G401 (cell line): ENCODE results near the gene MCF2L. TPM values are rescaled to one million over a fixed set of nuclear protein-coding genes. Genes with fewer than 3 reads are reported as not detected.
A peak's percentile ranks its signal among the peaks of the same experiment; 100 is the strongest.

Experiments used
- DNase-seq: peaks from one replicate; pipeline ENCODE4 v3.0.0-alpha.2; 2015; ENCODE audit warnings: low spot score
- in situ Hi-C: cut with HindIII; loops from 2 replicates; pipeline ENCODE4 v1.10.0; 2016; ENCODE audit warnings: low sequenced_read_pairs, mixed read lengths
- total RNA-seq: library from RNA; depleted of rRNA; stranded (reverse); fragments of >200 nt; shearing (Covaris generic); gene quantifications from 2 replicates; pipeline ENCODE4 v1.2.3, GENCODE V29; 2014

The MCF2L gene
- total RNA-seq, 1 experiment from 2014 or later, result 2.8 TPM

- in situ Hi-C loops, result no loop called here
- DNase-seq, result peak; percentile 57
Observed at GRCh38 chr13:112943309-112944125, 25.5 kb upstream of the MCF2L start.

GRCh38 chr13:112947796-112948195 is 21.2 kb upstream of the MCF2L start:
- peak; percentile 80 for DNase-seq
- in situ Hi-C loops, result no loop called here

- in situ Hi-C loops, result no loop called here
- DNase-seq, result peak; percentile 36
Observed at GRCh38 chr13:112951674-112952371, 17.2 kb upstream of the MCF2L start.

- DNase-seq, result peak; percentile 59
- in situ Hi-C loops, result no loop called here
Observed at GRCh38 chr13:112952759-112953551, 16.1 kb upstream of the MCF2L start.

- in situ Hi-C loops, result no loop called here
Observed at GRCh38 chr13:112953591-112954487, 15.2 kb upstream of the MCF2L start.

GRCh38 chr13:112954488-112955270 is 14.3 kb upstream of the MCF2L start:
- no peak for DNase-seq

More at GRCh38 chr13:112953591-112954487, 15.2 kb upstream of the MCF2L start:
- DNase-seq, result peak; percentile 48

GRCh38 chr13:112955271-112955937 is 13.6 kb upstream of the MCF2L start:
- no peak for DNase-seq
- in situ Hi-C loops, result no loop called here

More at GRCh38 chr13:112954488-112955270, 14.3 kb upstream of the MCF2L start:
- in situ Hi-C loops, result no loop called here

- in situ Hi-C loops, result no loop called here
- no peak for DNase-seq
Observed at GRCh38 chr13:112955956-112956355, 13.1 kb upstream of the MCF2L start.

GRCh38 chr13:112956571-112957294 is 12.3 kb upstream of the MCF2L start:
- in situ Hi-C loops, result no loop called here
- peak; percentile 69 for DNase-seq

GRCh38 chr13:112957295-112957677 is 11.7 kb upstream of the MCF2L start:
- DNase-seq, result no peak
- in situ Hi-C loops, result no loop called here

GRCh38 chr13:112958127-112958989 is 10.7 kb upstream of the MCF2L start:
- in situ Hi-C loops, result no loop called here

GRCh38 chr13:112959206-112959605 is 9.8 kb upstream of the MCF2L start:
- in situ Hi-C loops, result no loop called here
- DNase-seq, result peak; percentile 76

More at GRCh38 chr13:112958127-112958989, 10.7 kb upstream of the MCF2L start:
- peak; percentile 55 for DNase-seq

GRCh38 chr13:112959701-112960542 is 9.1 kb upstream of the MCF2L start:
- peak; percentile 41 for DNase-seq
- in situ Hi-C loops, result no loop called here

GRCh38 chr13:112960706-112961105 is 8.3 kb upstream of the MCF2L start:
- no peak for DNase-seq
- in situ Hi-C loops, result no loop called here
